HepG2 (cell line): ENCODE measurements around the gene EPB41L2. TPM values are rescaled to one million over a fixed set of nuclear protein-coding genes. Genes with fewer than 3 reads are reported as not detected.

ENCODE experiments used
- ATAC-seq: fragments of 200-7000 bp; cut with Tn5 transposase; 3 replicates; pipeline ENCODE4 v1.9.1; 2020; ENCODE audit warnings: mild to moderate bottlenecking, moderate library complexity
- BruUV-seq: library from RNA; stranded (reverse); fragments of 400-500 nt; replicated peaks from 2 replicates; lab custom pipeline; 2021; lab: Mats Ljungman, UMichigan
- CTCF ChIA-PET: fragments of 300-600 bp; formaldehyde crosslinking; extraction: SDS; loops from one replicate; lab custom pipeline; 2021; ENCODE audit warnings: low total read pairs, inconsistent platforms, low intra/inter-chr PET ratio; lab: Yijun Ruan, JAX
- POLR2A ChIA-PET: fragments of 350-600 bp; sonication (Branson Sonifier 250); formaldehyde crosslinking; loops from one replicate; lab custom pipeline; 2020; ENCODE audit warnings: antibody characterized with exemption, inconsistent platforms; lab: Yijun Ruan, JAX
- DNase-seq: peaks from one replicate; pipeline ENCODE4 v3.0.0-alpha.2; 2015; ENCODE audit warnings: low spot score
- FAIRE-seq: peaks from 3 replicates; lab custom pipeline; 2011; peaks lifted over from hg19 to GRCh38; lab: Jason Lieb, UNC
- H2AFZ ChIP-seq: one replicate; pipeline ENCODE4 v1.6.1; 2011; ENCODE audit warnings: low read length, inconsistent platforms
- H3K27ac ChIP-seq: fragments of 300-600 bp; 3 replicates; pipeline ENCODE4 v1.8.0; 2011; ENCODE audit warnings: mixed run types, mild to moderate bottlenecking, mixed read lengths, low read length, inconsistent platforms; ENCODE audit not compliant: insufficient read depth; ENCODE audit errors: extremely low read length
- H3K27me3 ChIP-seq, 2 experiments: fragments of 200-600 bp in 1 of 2; 2 replicates in 1 of 2; 3 replicates in 1 of 2; pipeline versions ENCODE4 v1.6.0 to v1.8.0; 2011; ENCODE audit warnings: low read length in 2 of 2, mild to moderate bottlenecking in 2 of 2, moderate library complexity in 2 of 2, inconsistent platforms in 1 of 2; ENCODE audit not compliant: insufficient read depth in 2 of 2, control insufficient read depth in 1 of 2
- H3K36me3 ChIP-seq, 2 experiments: fragments of 200-600 bp in 1 of 2; replicated peaks in 1 of 2; 2 replicates in 1 of 2; 3 replicates in 1 of 2; pipeline versions ENCODE4 v1.5.1 to v1.8.0; 2011; ENCODE audit warnings: low read length in 2 of 2, inconsistent platforms in 1 of 2; ENCODE audit not compliant: insufficient read depth in 2 of 2, control insufficient read depth in 1 of 2
- H3K4me1 ChIP-seq: 2 replicates; pipeline ENCODE4 v1.5.1; 2012; ENCODE audit warnings: low read length, inconsistent platforms; ENCODE audit not compliant: insufficient read depth
- H3K4me2 ChIP-seq: 2 replicates; pipeline ENCODE4 v1.6.0; 2011; ENCODE audit warnings: low read depth, low read length, inconsistent platforms
- H3K4me3 ChIP-seq, 3 experiments: fragments of 200-600 bp in 1 of 3; sonication (generic), shearing (Covaris generic) in 1 of 3; replicated peaks in 1 of 3; 2 replicates each; pipeline ENCODE4 v1.5.1; 2011 to 2016; ENCODE audit warnings: low read length in 3 of 3, inconsistent platforms in 2 of 3, low read depth in 2 of 3, mild to moderate bottlenecking in 2 of 3, control low read depth in 1 of 3, mixed read lengths in 1 of 3; ENCODE audit not compliant: insufficient read depth in 1 of 3
- H3K79me2 ChIP-seq: one replicate; pipeline ENCODE4 v1.6.1; 2011; ENCODE audit warnings: low read length, inconsistent platforms; ENCODE audit not compliant: insufficient read depth
- H3K9ac ChIP-seq: 2 replicates; pipeline ENCODE4 v1.6.0; 2011; ENCODE audit warnings: mild to moderate bottlenecking, low read depth, low read length, inconsistent platforms; ENCODE audit not compliant: insufficient read depth
- H3K9me3 ChIP-seq: 2 replicates; pipeline ENCODE4 v1.5.1; 2012; ENCODE audit warnings: mild to moderate bottlenecking, low read length
- H4K20me1 ChIP-seq: 2 replicates; pipeline ENCODE4 v1.6.0; 2011; ENCODE audit warnings: inconsistent platforms, mild to moderate bottlenecking, low read length, moderate library complexity; ENCODE audit not compliant: insufficient read depth
- CEBPB ChIP-seq: IDR thresholded peaks from 2 replicates; pipeline ENCODE4 v1.6.1; 2011; ENCODE audit warnings: low read depth, low read length, improper control_type of control experiment, borderline replicate concordance
- HNF1A ChIP-seq, 2 experiments: sonication (generic) in 1 of 2; formaldehyde crosslinking in 1 of 2; IDR thresholded peaks; 2 replicates each; pipeline versions ENCODE4 v1.4.0 to v1.6.1; 2016 to 2020; ENCODE audit warnings: borderline replicate concordance in 1 of 2, low read depth in 1 of 2, mild to moderate bottlenecking in 1 of 2, missing genetic modification reagents in 1 of 2
- KAT2B ChIP-seq: fragments of 150-350 bp; IDR thresholded peaks from 2 replicates; pipeline ENCODE4 v1.6.1; 2014; ENCODE audit warnings: low read depth, low read length, borderline replicate concordance
- LBX2 ChIP-seq: sonication (generic); formaldehyde crosslinking; IDR thresholded peaks from 2 replicates; pipeline ENCODE4 v1.5.0; 2020; ENCODE audit warnings: missing genetic modification reagents, mild to moderate bottlenecking, borderline replicate concordance
- MED1 ChIP-seq: sonication (generic); formaldehyde crosslinking; IDR thresholded peaks from 2 replicates; pipeline ENCODE4 v1.4.0; 2020; ENCODE audit warnings: missing genetic modification reagents
- NCOA2 ChIP-seq: sonication (generic); formaldehyde crosslinking; IDR thresholded peaks from 2 replicates; pipeline ENCODE4 v1.8.0; 2022; ENCODE audit warnings: inconsistent platforms
- PITX1 ChIP-seq: sonication (generic); formaldehyde crosslinking; IDR thresholded peaks from 2 replicates; pipeline ENCODE4 v1.5.1; 2020; ENCODE audit warnings: mild to moderate bottlenecking, missing genetic modification reagents
- RNF219 ChIP-seq: sonication (generic); formaldehyde crosslinking; IDR thresholded peaks from 2 replicates; pipeline ENCODE4 v1.5.0; 2020; ENCODE audit warnings: mild to moderate bottlenecking, missing genetic modification reagents
- SAP130 ChIP-seq: IDR thresholded peaks from 2 replicates; pipeline ENCODE4 v1.6.1; 2016; ENCODE audit warnings: low read depth
- SIN3B ChIP-seq: fragments of 150-350 bp; IDR thresholded peaks from 2 replicates; pipeline ENCODE4 v1.6.1; 2014; ENCODE audit warnings: low read length
- TRIM24 ChIP-seq: sonication (generic); formaldehyde crosslinking; IDR thresholded peaks from 2 replicates; pipeline ENCODE4 v1.8.0; 2022; ENCODE audit warnings: mild to moderate bottlenecking, missing genetic modification reagents
- ZNF709 ChIP-seq: sonication (generic); formaldehyde crosslinking; IDR thresholded peaks from 2 replicates; pipeline ENCODE4 v1.5.0; 2020; ENCODE audit warnings: mild to moderate bottlenecking, missing genetic modification reagents
- ZSCAN21 ChIP-seq: sonication (generic); formaldehyde crosslinking; IDR thresholded peaks from 2 replicates; pipeline ENCODE4 v1.8.0; 2022; ENCODE audit warnings: mild to moderate bottlenecking, missing genetic modification reagents, moderate library complexity, borderline replicate concordance
- WGBS: methylation state at CpG from one replicate; pipeline ENCODE4 v1.1.6; 2017; ENCODE audit warnings: low lambda C conversion rate; 5-methylcytosine and 5-hydroxymethylcytosine counted together
- in situ Hi-C: cut with HindIII; loops from 2 replicates; pipeline ENCODE4 v1.10.0; 2017; ENCODE audit warnings: low pct_unique_long_range_greater_than_20kb; ENCODE audit not compliant: extremely low pct_ligation_motif_present
- intact Hi-C: fragments of 100-400 bp; cut with micrococcal nuclease; formaldehyde crosslinking; loops from one replicate; pipeline ENCODE4 v1.10.0; 2022; ENCODE audit not compliant: unreplicated experiment
- polyA plus RNA-seq, 8 experiments: library from polyadenylated mRNA; depleted of rRNA in 3 of 8; stranded (reverse) in 7 of 8; unstranded in 1 of 8; fragments of >200 nt; fragmentation: Illumina TruSeq in 4 of 8; extraction: Trizol in 4 of 8; gene quantifications; 2 replicates each; pipeline versions ENCODE4 v1.2.1 to v1.2.3, GENCODE V29; 2011 to 2016; ENCODE audit warnings: low read depth in 4 of 8, missing spikeins in 1 of 8, mixed read lengths in 1 of 8; ENCODE audit not compliant: insufficient read depth in 1 of 8
- total RNA-seq, 5 experiments: library from RNA; depleted of rRNA; stranded (reverse); fragments of >200 nt; fragmentation: Illumina TruSeq; extraction: Trizol; gene quantifications; 2 replicates each; pipeline ENCODE4 v1.2.3, GENCODE V29; 2016; ENCODE audit warnings: low read depth in 1 of 5
- TF ChIP-seq, protein P1 (sequence below): sonication (generic); formaldehyde crosslinking; IDR thresholded peaks from 2 replicates; pipeline ENCODE4 v1.4.0; 2020; ENCODE audit warnings: missing genetic modification reagents

EPB41L2 gene
- total and polyA plus RNA-seq, 2 of the 13 experiments (the other 11 are each of a cell fraction or from before 2014, with no cell fraction given): 41.7 to 56.4 TPM

- Histone ChIP-seq H4K20me1 (no peaks in the 10 kb centered on the region), H3K36me3 (peaks cover 0 to 2% of the 10 kb centered on the region in 2 experiments; a peak in 1 of 5 replicates), H3K4me2 (peak overlapping the region; percentile 95), H3K79me2 (peaks cover 29% of the 10 kb centered on the region), H3K9me3 (0 out of 2 replicates have a peak, but pooled peaks cover 2% of the 10 kb centered on the region), H3K4me3 (no peak overlapping the region), H3K9ac (no peak overlapping the region), H3K4me1 (peaks cover 83% of the 10 kb centered on the region), H3K27me3 (no peaks in the 10 kb centered on the region; a peak in 1 of 5 replicates), H2AFZ (no peak overlapping the region), H3K27ac (peak overlapping the region; percentile 95)
- POLR2A ChIA-PET: interaction anchor here (0.9 to 5.3 kb wide), 4 partner anchors 10 to 39 kb away, joined by 3 to 175 read pairs (median 6); no protein-coding TSS in a partner anchor
- in situ Hi-C loops (no loop called here), intact Hi-C loops (loop anchor here (5.0 kb wide), 2 partner anchors 33 to 503 kb away; no protein-coding TSS in a partner anchor)
- WGBS: 61% methylated on average over 5 of the region's 5 CpGs
- BruUV-seq: no TSS peak
- ATAC-seq (peak; percentile 9; the same call in 2 of the 3 replicates), DNase-seq (peak; percentile 46), FAIRE-seq (no peak)
- CTCF ChIA-PET: no interaction called here
- TF ChIP-seq ZNF709: no peak
- peak; percentile 16; the same call in 1 of the 2 replicates for TF ChIP-seq SAP130 (CRISPR knock-in tag)
- TF ChIP-seq RNF219 (CRISPR knock-in tag): 0 out of 2 replicates have a peak, but pooled peaks have one; percentile 43
- no peak for TF ChIP-seq SIN3B
- TF ChIP-seq NCOA2 (CRISPR knock-in tag): peak; percentile 19; the same call in 1 of the 2 replicates
- no peak for TF ChIP-seq HNF1A (IDR thresholded peaks at IDR 0.05; ENCODE audit: low read depth)
- TF ChIP-seq HNF1A (CRISPR knock-in tag; IDR thresholded peaks at IDR 0.05; ENCODE audit: borderline replicate concordance): no peak
- TF ChIP-seq KAT2B: no peak
- TF ChIP-seq ZSCAN21 (CRISPR knock-in tag): no peak
- 0 out of 2 replicates have a peak, but pooled peaks have one; percentile 27 for TF ChIP-seq TRIM24 (CRISPR knock-in tag)
- no peak for TF ChIP-seq CEBPB
- TF ChIP-seq LBX2 (CRISPR knock-in tag): no peak
- TF ChIP-seq, protein P1, sequence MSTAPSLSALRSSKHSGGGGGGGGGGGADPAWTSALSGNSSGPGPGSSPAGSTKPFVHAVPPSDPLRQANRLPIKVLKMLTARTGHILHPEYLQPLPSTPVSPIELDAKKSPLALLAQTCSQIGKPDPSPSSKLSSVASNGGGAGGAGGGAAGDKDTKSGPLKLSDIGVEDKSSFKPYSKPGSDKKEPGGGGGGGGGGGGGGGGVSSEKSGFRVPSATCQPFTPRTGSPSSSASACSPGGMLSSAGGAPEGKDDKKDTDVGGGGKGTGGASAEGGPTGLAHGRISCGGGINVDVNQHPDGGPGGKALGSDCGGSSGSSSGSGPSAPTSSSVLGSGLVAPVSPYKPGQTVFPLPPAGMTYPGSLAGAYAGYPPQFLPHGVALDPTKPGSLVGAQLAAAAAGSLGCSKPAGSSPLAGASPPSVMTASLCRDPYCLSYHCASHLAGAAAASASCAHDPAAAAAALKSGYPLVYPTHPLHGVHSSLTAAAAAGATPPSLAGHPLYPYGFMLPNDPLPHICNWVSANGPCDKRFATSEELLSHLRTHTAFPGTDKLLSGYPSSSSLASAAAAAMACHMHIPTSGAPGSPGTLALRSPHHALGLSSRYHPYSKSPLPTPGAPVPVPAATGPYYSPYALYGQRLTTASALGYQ: no peak
- TF ChIP-seq PITX1 (CRISPR knock-in tag): no peak
- TF ChIP-seq MED1 (CRISPR knock-in tag): peak; percentile 56; the same call in 1 of the 2 replicates
Observed at GRCh38 chr6:130824978-130825694, 237.9 kb downstream of the EPB41L2 start.
